Suprapubic skin (tissue), 4 donors: ENCODE data around the gene AGTPBP1. TPM values are rescaled to one million over a fixed set of nuclear protein-coding genes. Genes with fewer than 3 reads are reported as not detected.
"Not testable (repeated sequence)": the region's sequence is repeated elsewhere in the genome, so short reads cannot be mapped to it uniquely, and the experiment has no call there.

ENCODE experiments used
- DNase-seq, 2 donors: peaks; one replicate each; pipeline ENCODE4 v3.0.0-alpha.2; 2019; ENCODE audit warnings: low spot score in 2 of 2
- H3K27ac ChIP-seq: fragments of 200-600 bp; sonication (generic); one replicate; pipeline ENCODE4 v1.5.1; 2019
- H3K27me3 ChIP-seq: fragments of 200-600 bp; sonication (generic); one replicate; pipeline ENCODE4 v1.5.1; 2019
- H3K36me3 ChIP-seq: fragments of 200-600 bp; sonication (generic); one replicate; pipeline ENCODE4 v1.5.1; 2019
- H3K4me1 ChIP-seq: fragments of 200-600 bp; sonication (generic); one replicate; pipeline ENCODE4 v1.5.1; 2019
- H3K4me3 ChIP-seq: fragments of 200-600 bp; sonication (generic); one replicate; pipeline ENCODE4 v1.5.1; 2019; ENCODE audit warnings: mild to moderate bottlenecking
- H3K9me3 ChIP-seq: fragments of 200-600 bp; sonication (generic); one replicate; pipeline ENCODE4 v1.5.1; 2019
- CTCF ChIP-seq, 2 donors: fragments of 200-600 bp in 1 of 2; fragments of 450-650 bp in 1 of 2; sonication (generic) in 1 of 2; IDR thresholded peaks; one replicate each; pipeline ENCODE4 v1.5.1; 2016 to 2019; ENCODE audit warnings: antibody characterized with exemption in 2 of 2, mild to moderate bottlenecking in 1 of 2, moderate library complexity in 1 of 2
- EP300 ChIP-seq: sonication (generic); formaldehyde crosslinking; IDR thresholded peaks from one replicate; pipeline ENCODE4 v1.6.1; 2017; ENCODE audit warnings: antibody characterized with exemption
- POLR2A ChIP-seq, 2 donors: fragments of 450-650 bp; IDR thresholded peaks; one replicate each; pipeline ENCODE4 v1.6.1; 2017; ENCODE audit warnings: antibody characterized with exemption in 2 of 2, mild to moderate bottlenecking in 2 of 2, moderate library complexity in 2 of 2
- POLR2AphosphoS5 ChIP-seq, 3 donors: sonication (generic); formaldehyde crosslinking; IDR thresholded peaks; one replicate each; pipeline ENCODE4 v1.6.1; 2017; ENCODE audit warnings: antibody characterized with exemption in 3 of 3
- WGBS: methylation state at CpG from one replicate; pipeline ENCODE4 v1.1.5; 2018; 5-methylcytosine and 5-hydroxymethylcytosine counted together
- total RNA-seq, 4 donors: library from RNA; depleted of rRNA; stranded (reverse); fragments of >200 nt; gene quantifications; one replicate each; pipeline ENCODE4 v1.1.0, GENCODE V29; 2016

Gene AGTPBP1
- total RNA-seq, 4 donors from 2014 or later: 12.0 to 19.4 (median 15.7) TPM

GRCh38 chr9:85726737-85727136 is 15.0 kb downstream of the AGTPBP1 start:
- H3K36me3 ChIP-seq: no peaks in the 10 kb centered on the region
- no peak overlapping the region for H3K4me3 ChIP-seq
- 96% methylated on average over 4 of the region's 4 CpGs for WGBS
- peaks cover 3% of the 10 kb centered on the region for H3K4me1 ChIP-seq
- no peaks in the 10 kb centered on the region for H3K27me3 ChIP-seq
- no peak for TF ChIP-seq POLR2A (IDR thresholded peaks at IDR 0.05)
- TF ChIP-seq POLR2AphosphoS5 (IDR thresholded peaks at IDR 0.05): no peak
- TF ChIP-seq CTCF (IDR thresholded peaks at IDR 0.05): no peak
- no peak for TF ChIP-seq EP300
- no peaks in the 10 kb centered on the region for H3K9me3 ChIP-seq
- DNase-seq: no peak
- H3K27ac ChIP-seq: no peak overlapping the region

- Histone ChIP-seq H3K27ac (no peak overlapping the region), H3K27me3 (no peaks in the 10 kb centered on the region), H3K9me3 (no peaks in the 10 kb centered on the region), H3K4me3 (no peak overlapping the region), H3K4me1 (peaks cover 3% of the 10 kb centered on the region), H3K36me3 (no peaks in the 10 kb centered on the region)
- 93% methylated on average over 6 of the region's 7 CpGs for WGBS
- TF ChIP-seq POLR2AphosphoS5 (IDR thresholded peaks at IDR 0.05) (no peak), CTCF (IDR thresholded peaks at IDR 0.05) (no peak), EP300 (no peak), POLR2A (IDR thresholded peaks at IDR 0.05) (no peak)
- no peak for DNase-seq
These were observed 18.5 kb downstream of the AGTPBP1 start for GRCh38 chr9:85723215-85723614.

- H3K9me3 ChIP-seq, DNase-seq, H3K4me1 ChIP-seq, H3K4me3 ChIP-seq, H3K27me3 ChIP-seq, H3K36me3 ChIP-seq, H3K27ac ChIP-seq: not testable (repeated sequence)
These were observed 22.3 kb downstream of the AGTPBP1 start for GRCh38 chr9:85719411-85719810.

GRCh38 chr9:85717818-85718217 is 23.9 kb downstream of the AGTPBP1 start:
- not testable (repeated sequence) for DNase-seq, H3K4me3 ChIP-seq, H3K4me1 ChIP-seq, H3K27me3 ChIP-seq, H3K36me3 ChIP-seq, H3K27ac ChIP-seq, H3K9me3 ChIP-seq
- WGBS: 97% methylated on average over 4 of the region's 4 CpGs

- no peak overlapping the region for H3K27ac ChIP-seq
- no peak for DNase-seq
- no peaks in the 10 kb centered on the region for H3K9me3 ChIP-seq
- no peak for TF ChIP-seq CTCF (IDR thresholded peaks at IDR 0.05)
- no peak for TF ChIP-seq POLR2AphosphoS5 (IDR thresholded peaks at IDR 0.05)
- no peak for TF ChIP-seq POLR2A (IDR thresholded peaks at IDR 0.05)
- TF ChIP-seq EP300: no peak
- H3K27me3 ChIP-seq: no peaks in the 10 kb centered on the region
- no peaks in the 10 kb centered on the region for H3K36me3 ChIP-seq
- H3K4me3 ChIP-seq: no peak overlapping the region
- no peaks in the 10 kb centered on the region for H3K4me1 ChIP-seq
- 87% methylated on average over 6 of the region's 6 CpGs for WGBS
These were observed 24.5 kb downstream of the AGTPBP1 start for GRCh38 chr9:85717220-85717619.

GRCh38 chr9:85716031-85716877 is 25.5 kb downstream of the AGTPBP1 start:
- no peaks in the 10 kb centered on the region for H3K36me3 ChIP-seq
- WGBS: 78% methylated on average over 5 of the region's 5 CpGs
- no peak overlapping the region for H3K4me3 ChIP-seq
- H3K9me3 ChIP-seq: no peaks in the 10 kb centered on the region
- no peak for TF ChIP-seq POLR2AphosphoS5 (IDR thresholded peaks at IDR 0.05)
- TF ChIP-seq EP300: no peak
- TF ChIP-seq CTCF (IDR thresholded peaks at IDR 0.05): no peak
- TF ChIP-seq POLR2A (IDR thresholded peaks at IDR 0.05): no peak
- no peaks in the 10 kb centered on the region for H3K27me3 ChIP-seq
- no peak overlapping the region for H3K27ac ChIP-seq
- no peaks in the 10 kb centered on the region for H3K4me1 ChIP-seq
- no peak for DNase-seq
